Caco-2 (cell line): Measurements from ENCODE around the gene CCDC3. TPM values are rescaled to one million over a fixed set of nuclear protein-coding genes. Genes with fewer than 3 reads are reported as not detected.
A peak's percentile ranks its signal among the peaks of the same experiment; 100 is the strongest.

Experiments used
- BruUV-seq: library from RNA; stranded (reverse); fragments of 400-500 nt; replicated peaks from 2 replicates; lab custom pipeline; 2021; lab: Mats Ljungman, UMichigan
- CTCF ChIA-PET: fragments of 300-600 bp; sonication (Branson Sonifier 250); formaldehyde crosslinking; loops from one replicate; lab custom pipeline; 2022; ENCODE audit warnings: antibody characterized with exemption; lab: Charles Lee
- POLR2A ChIA-PET: fragments of 300-600 bp; sonication (Branson Sonifier 250); formaldehyde crosslinking; loops from one replicate; lab custom pipeline; 2022; ENCODE audit warnings: antibody characterized with exemption; lab: Charles Lee
- DNase-seq, 2 experiments: peaks; one replicate each; pipeline versions ENCODE4 v3.0.0 to v3.0.0-alpha.2; 2020 to 2022
- H3K27me3 ChIP-seq: replicated peaks from 2 replicates; pipeline ENCODE4 v1.6.0; 2011; ENCODE audit warnings: low read length; ENCODE audit not compliant: control insufficient read depth, insufficient read depth
- H3K36me3 ChIP-seq: 2 replicates; pipeline ENCODE4 v1.5.1; 2011; ENCODE audit warnings: low read length; ENCODE audit not compliant: control insufficient read depth, insufficient read depth
- H3K4me1 ChIP-seq: fragments of 250-450 bp; sonication (Bioruptor Pico); 2 replicates; pipeline ENCODE4 v1.5.1; 2020; ENCODE audit warnings: mild to moderate bottlenecking
- H3K4me3 ChIP-seq: 2 replicates; pipeline ENCODE4 v1.5.1; 2011; ENCODE audit warnings: low read depth, mild to moderate bottlenecking, control low read depth, low read length
- H3K9me3 ChIP-seq: fragments of 250-450 bp; sonication (Bioruptor Pico); 2 replicates; pipeline ENCODE4 v1.5.1; 2020; ENCODE audit warnings: mild to moderate bottlenecking, moderate library complexity
- H3K27ac Mint-ChIP-seq: one replicate; pipeline ENCODE4 v1.8.0; 2022; ENCODE audit warnings: mixed read lengths; ENCODE audit not compliant: unreplicated experiment
- H3K27me3 Mint-ChIP-seq: one replicate; pipeline ENCODE4 v1.8.0; 2022; ENCODE audit warnings: mixed read lengths; ENCODE audit not compliant: insufficient read depth, unreplicated experiment
- H3K36me3 Mint-ChIP-seq: one replicate; pipeline ENCODE4 v1.8.0; 2022; ENCODE audit warnings: mild to moderate bottlenecking, mixed read lengths; ENCODE audit not compliant: insufficient read depth, unreplicated experiment
- H3K4me1 Mint-ChIP-seq: one replicate; pipeline ENCODE4 v1.8.0; 2022; ENCODE audit warnings: low read depth, mixed read lengths; ENCODE audit not compliant: unreplicated experiment
- H3K4me3 Mint-ChIP-seq: one replicate; pipeline ENCODE4 v1.8.0; 2022; ENCODE audit warnings: mild to moderate bottlenecking, moderate library complexity, mixed read lengths; ENCODE audit not compliant: unreplicated experiment
- H3K9me3 Mint-ChIP-seq: one replicate; pipeline ENCODE4 v1.8.0; 2022; ENCODE audit warnings: mixed read lengths; ENCODE audit not compliant: unreplicated experiment
- CTCF ChIP-seq, 2 experiments: fragments of 200-600 bp in 1 of 2; IDR thresholded peaks; 1 replicate in 1 of 2; 2 replicates in 1 of 2; pipeline versions ENCODE4 v1.5.1 to v1.8.0; 2011 to 2022; ENCODE audit warnings: antibody characterized with exemption in 1 of 2, control low read depth in 1 of 2, inconsistent platforms in 1 of 2, low read depth in 1 of 2, low read length in 1 of 2, mild to moderate bottlenecking in 1 of 2, moderate library complexity in 1 of 2; ENCODE audit not compliant: insufficient read depth in 1 of 2, severe bottlenecking in 1 of 2, unreplicated experiment in 1 of 2
- intact Hi-C: fragments of 100-400 bp; cut with micrococcal nuclease; formaldehyde crosslinking; loops from one replicate; pipeline ENCODE4 v1.10.0; 2022; ENCODE audit not compliant: unreplicated experiment
- total RNA-seq: library from RNA; stranded (reverse); gene quantifications from 2 replicates; pipeline ENCODE4 v1.2.3, GENCODE V29; 2022

Gene CCDC3
- total RNA-seq, 1 experiment from 2014 or later = 3.2 TPM

- intact Hi-C loops = loop anchor here (1.0 kb wide), 1 partner anchor 129 kb away; no protein-coding TSS in a partner anchor
- Histone ChIP-seq H3K36me3 (no peaks in the 10 kb centered on the region), H3K27me3 (no peaks in the 10 kb centered on the region), H3K9me3 (no peaks in the 10 kb centered on the region), H3K4me1 (peaks cover 12% of the 10 kb centered on the region), H3K4me3 (no peak overlapping the region)
- TF ChIP-seq CTCF (IDR thresholded peaks at IDR 0.05; ENCODE audit: insufficient read depth in 1 of 2, low read depth in 1 of 2, low read length in 1 of 2, severe bottlenecking in 1 of 2, unreplicated experiment in 1 of 2) = peak; percentile 23 to 56
- Mint-ChIP-seq H3K9me3 (no peaks in the 10 kb centered on the region), H3K4me3 (no peak overlapping the region), H3K36me3 (no peaks in the 10 kb centered on the region), H3K4me1 (peaks cover 9% of the 10 kb centered on the region), H3K27ac (no peak overlapping the region), H3K27me3 (no peaks in the 10 kb centered on the region)
- BruUV-seq = no TSS peak
- DNase-seq = peak in 1 of 2 experiments; percentile 52
- POLR2A ChIA-PET = no interaction called here
- CTCF ChIA-PET = interaction anchor here (0.6 to 0.8 kb wide), 2 partner anchors 65 to 707 kb away, joined by 3 to 4 read pairs; no protein-coding TSS in a partner anchor
Measured at GRCh38 chr10:12847361-12847975, 154.0 kb downstream of the CCDC3 start.

GRCh38 chr10:12846718-12847117 lies 154.8 kb downstream of the CCDC3 start:
- Mint-ChIP-seq H3K27me3 (no peaks in the 10 kb centered on the region), H3K4me3 (no peak overlapping the region), H3K4me1 (peaks cover 9% of the 10 kb centered on the region), H3K36me3 (no peaks in the 10 kb centered on the region), H3K9me3 (no peaks in the 10 kb centered on the region), H3K27ac (no peak overlapping the region)
- Histone ChIP-seq H3K27me3 (no peaks in the 10 kb centered on the region), H3K9me3 (no peaks in the 10 kb centered on the region), H3K4me1 (peaks cover 12% of the 10 kb centered on the region), H3K4me3 (no peak overlapping the region), H3K36me3 (no peaks in the 10 kb centered on the region)
- no peak for DNase-seq
- ChIA-PET POLR2A (no interaction called here), CTCF (interaction anchor here (0.6 kb wide), 1 partner anchor 707 kb away, joined by 4 read pairs; no protein-coding TSS in a partner anchor)
- no peak for TF ChIP-seq CTCF (IDR thresholded peaks at IDR 0.05; ENCODE audit: insufficient read depth in 1 of 2, low read depth in 1 of 2, low read length in 1 of 2, severe bottlenecking in 1 of 2, unreplicated experiment in 1 of 2)
- intact Hi-C loops = loop anchor here (1.0 kb wide), 1 partner anchor 128 kb away; no protein-coding TSS in a partner anchor
- BruUV-seq = no TSS peak

Other genes with a start within 250 kb of the CCDC3 start
- 59.6 and 70.9 TPM in 2 replicates for gene OPTN, start 98.5 kb upstream of the CCDC3 start, total RNA-seq
- gene MCM10, start 159.8 kb upstream of the CCDC3 start, total RNA-seq = 55.0 and 62.6 TPM in 2 replicates
- not detected in 2 replicates for gene UCMA, start 232.7 kb upstream of the CCDC3 start, total RNA-seq